Calu3 (cell line): ENCODE measurements around the gene HDDC2. TPM values are rescaled to one million over a fixed set of nuclear protein-coding genes. Genes with fewer than 3 reads are reported as not detected.

Source experiments
- BruUV-seq: library from RNA; stranded (reverse); fragments of 400-500 nt; replicated peaks from 2 replicates; lab custom pipeline; 2021; lab: Mats Ljungman, UMichigan
- CTCF ChIA-PET: fragments of 300-600 bp; sonication (Branson Sonifier 250); formaldehyde crosslinking; loops from one replicate; lab custom pipeline; 2022; ENCODE audit warnings: antibody characterized with exemption; lab: Charles Lee
- DNase-seq: peaks from one replicate; pipeline ENCODE4 v3.0.0; 2022
- H3K27ac Mint-ChIP-seq: one replicate; pipeline ENCODE4 v1.8.0; 2022; ENCODE audit warnings: mixed read lengths; ENCODE audit not compliant: unreplicated experiment
- H3K27me3 Mint-ChIP-seq: one replicate; pipeline ENCODE4 v1.8.0; 2022; ENCODE audit warnings: mixed read lengths; ENCODE audit not compliant: unreplicated experiment
- H3K36me3 Mint-ChIP-seq: one replicate; pipeline ENCODE4 v1.8.0; 2022; ENCODE audit warnings: mild to moderate bottlenecking, moderate library complexity, mixed read lengths; ENCODE audit not compliant: insufficient read depth, unreplicated experiment
- H3K4me1 Mint-ChIP-seq: one replicate; pipeline ENCODE4 v1.8.0; 2022; ENCODE audit warnings: mild to moderate bottlenecking, low read depth, mixed read lengths; ENCODE audit not compliant: unreplicated experiment
- H3K4me3 Mint-ChIP-seq: one replicate; pipeline ENCODE4 v1.8.0; 2022; ENCODE audit warnings: mild to moderate bottlenecking, low read depth, moderate library complexity, mixed read lengths; ENCODE audit not compliant: unreplicated experiment
- H3K9me3 Mint-ChIP-seq: one replicate; pipeline ENCODE4 v1.8.0; 2022; ENCODE audit warnings: low read depth, mixed read lengths; ENCODE audit not compliant: unreplicated experiment
- intact Hi-C: fragments of 100-400 bp; cut with micrococcal nuclease; formaldehyde crosslinking; loops from one replicate; pipeline ENCODE4 v1.10.0; 2022; ENCODE audit not compliant: unreplicated experiment
- total RNA-seq: library from RNA; stranded (reverse); gene quantifications from 2 replicates; pipeline ENCODE4 v1.2.3, GENCODE V29; 2022
- TF ChIP-seq, protein P1 (sequence below): fragments of 200-600 bp; IDR thresholded peaks from one replicate; pipeline ENCODE4 v1.8.0; 2022; ENCODE audit warnings: antibody characterized with exemption; ENCODE audit not compliant: unreplicated experiment

Gene HDDC2
- total RNA-seq, 1 experiment from 2014 or later: 24.2 TPM

- DNase-seq: peak; percentile 18
- Mint-ChIP-seq H3K4me3 (no peak overlapping the region), H3K9me3 (peaks cover 2% of the 10 kb centered on the region), H3K27ac (no peak overlapping the region), H3K27me3 (no peaks in the 10 kb centered on the region), H3K36me3 (no peaks in the 10 kb centered on the region), H3K4me1 (peaks cover 23% of the 10 kb centered on the region)
- BruUV-seq: no TSS peak
- CTCF ChIA-PET: interaction anchor here (0.5 to 0.9 kb wide), 3 partner anchors 34 to 569 kb away, joined by 3 to 4 read pairs (median 3); no protein-coding TSS in a partner anchor
- intact Hi-C loops: loop anchor here (5.0 to 10.0 kb wide), 2 partner anchors 112 to 435 kb away; no protein-coding TSS in a partner anchor
- TF ChIP-seq, protein P1, sequence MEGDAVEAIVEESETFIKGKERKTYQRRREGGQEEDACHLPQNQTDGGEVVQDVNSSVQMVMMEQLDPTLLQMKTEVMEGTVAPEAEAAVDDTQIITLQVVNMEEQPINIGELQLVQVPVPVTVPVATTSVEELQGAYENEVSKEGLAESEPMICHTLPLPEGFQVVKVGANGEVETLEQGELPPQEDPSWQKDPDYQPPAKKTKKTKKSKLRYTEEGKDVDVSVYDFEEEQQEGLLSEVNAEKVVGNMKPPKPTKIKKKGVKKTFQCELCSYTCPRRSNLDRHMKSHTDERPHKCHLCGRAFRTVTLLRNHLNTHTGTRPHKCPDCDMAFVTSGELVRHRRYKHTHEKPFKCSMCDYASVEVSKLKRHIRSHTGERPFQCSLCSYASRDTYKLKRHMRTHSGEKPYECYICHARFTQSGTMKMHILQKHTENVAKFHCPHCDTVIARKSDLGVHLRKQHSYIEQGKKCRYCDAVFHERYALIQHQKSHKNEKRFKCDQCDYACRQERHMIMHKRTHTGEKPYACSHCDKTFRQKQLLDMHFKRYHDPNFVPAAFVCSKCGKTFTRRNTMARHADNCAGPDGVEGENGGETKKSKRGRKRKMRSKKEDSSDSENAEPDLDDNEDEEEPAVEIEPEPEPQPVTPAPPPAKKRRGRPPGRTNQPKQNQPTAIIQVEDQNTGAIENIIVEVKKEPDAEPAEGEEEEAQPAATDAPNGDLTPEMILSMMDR: no peak
These were observed 5.5 kb upstream of the HDDC2 start for GRCh38 chr6:125307150-125307838.

GRCh38 chr6:125306756-125307149 lies 5.0 kb upstream of the HDDC2 start:
- no peak overlapping the region for H3K4me3 Mint-ChIP-seq
- H3K27ac Mint-ChIP-seq: no peak overlapping the region
- CTCF ChIA-PET: interaction anchor here (0.5 to 0.9 kb wide), 3 partner anchors 33 to 570 kb away, joined by 3 to 4 read pairs (median 3); no protein-coding TSS in a partner anchor
- peaks cover under 1% of the 10 kb centered on the region for H3K36me3 Mint-ChIP-seq
- DNase-seq: no peak
- intact Hi-C loops: loop anchor here (5.0 to 10.0 kb wide), 2 partner anchors 112 to 434 kb away; no protein-coding TSS in a partner anchor
- H3K4me1 Mint-ChIP-seq: peaks cover 23% of the 10 kb centered on the region
- H3K27me3 Mint-ChIP-seq: no peaks in the 10 kb centered on the region
- TF ChIP-seq, protein P1: no peak
- H3K9me3 Mint-ChIP-seq: peaks cover 2% of the 10 kb centered on the region
- BruUV-seq: no TSS peak

- Mint-ChIP-seq H3K36me3 (peaks cover 15% of the 10 kb centered on the region), H3K27me3 (no peaks in the 10 kb centered on the region), H3K4me1 (peaks cover 29% of the 10 kb centered on the region), H3K4me3 (no peak overlapping the region), H3K27ac (no peak overlapping the region), H3K9me3 (peaks cover 2% of the 10 kb centered on the region)
- no TSS peak for BruUV-seq
- intact Hi-C loops: loop anchor here (5.0 to 10.0 kb wide), 2 partner anchors 110 to 433 kb away; no protein-coding TSS in a partner anchor
- CTCF ChIA-PET: no interaction called here
- DNase-seq: no peak
- TF ChIP-seq, protein P1: no peak
These were observed 3.3 kb upstream of the HDDC2 start for GRCh38 chr6:125304970-125305660.

GRCh38 chr6:125303512-125303854 lies 1.7 kb upstream of the HDDC2 start:
- CTCF ChIA-PET: no interaction called here
- intact Hi-C loops: loop anchor here (10.0 kb wide), 1 partner anchor 109 kb away; no protein-coding TSS in a partner anchor

More at GRCh38 chr6:125303512-125303854, 1.7 kb upstream of the HDDC2 start:
- Mint-ChIP-seq H3K27ac (no peak overlapping the region), H3K9me3 (peaks cover 2% of the 10 kb centered on the region), H3K27me3 (no peaks in the 10 kb centered on the region), H3K4me1 (peaks cover 37% of the 10 kb centered on the region), H3K4me3 (no peak overlapping the region), H3K36me3 (peaks cover 15% of the 10 kb centered on the region)
- no peak for DNase-seq
- TF ChIP-seq, protein P1: no peak
- no TSS peak for BruUV-seq
